Thymus (tissue), 11 donors: ENCODE measurements around the gene NDUFV1. TPM values are rescaled to one million over a fixed set of nuclear protein-coding genes. Genes with fewer than 3 reads are reported as not detected.
A peak's percentile ranks its signal among the peaks of the same experiment; 100 is the strongest.

Experiments used
- DNase-seq, 9 donors: peaks; one replicate each; pipeline ENCODE4 v3.0.0-alpha.2; 2013; ENCODE audit warnings: low spot score in 9 of 9, low read depth in 6 of 9, missing footprints in 1 of 9
- H3K27ac ChIP-seq, 2 donors: one replicate each; pipeline ENCODE4 v1.5.1; 2013; ENCODE audit warnings: control low read depth in 1 of 2, low read depth in 1 of 2, low read length in 1 of 2, mild to moderate bottlenecking in 1 of 2, moderate library complexity in 1 of 2
- H3K27me3 ChIP-seq, 2 donors: one replicate each; pipeline ENCODE4 v1.5.1; 2013; ENCODE audit warnings: low read length in 1 of 2; ENCODE audit not compliant: control insufficient read depth in 2 of 2, insufficient read depth in 1 of 2
- H3K36me3 ChIP-seq, 2 donors: one replicate each; pipeline ENCODE4 v1.5.1; 2013; ENCODE audit warnings: low read length in 1 of 2, mild to moderate bottlenecking in 1 of 2, moderate library complexity in 1 of 2; ENCODE audit not compliant: control insufficient read depth in 2 of 2, insufficient read depth in 2 of 2
- H3K4me1 ChIP-seq, 2 donors: one replicate each; pipeline ENCODE4 v1.5.1; 2013; ENCODE audit warnings: low read length in 2 of 2; ENCODE audit not compliant: control insufficient read depth in 2 of 2, insufficient read depth in 2 of 2
- H3K4me3 ChIP-seq, 2 donors: one replicate each; pipeline ENCODE4 v1.5.1; 2013; ENCODE audit warnings: low read length in 2 of 2, control low read depth in 1 of 2, mild to moderate bottlenecking in 1 of 2
- H3K9me3 ChIP-seq, 2 donors: one replicate each; pipeline ENCODE4 v1.5.1; 2013; ENCODE audit warnings: low read length in 1 of 2, mild to moderate bottlenecking in 1 of 2; ENCODE audit not compliant: control insufficient read depth in 2 of 2, insufficient read depth in 1 of 2
- WGBS: extraction: QIAGEN DNeasy Blood & Tissue Kit; methylation state at CpG from one replicate; pipeline ENCODE4 v1.1.7; 2013; 5-methylcytosine and 5-hydroxymethylcytosine counted together
- polyA plus RNA-seq: library from polyadenylated mRNA; stranded (reverse); fragments of 200-250 nt; gene quantifications from one replicate; pipeline ENCODE4 v1.2.3, GENCODE V29; 2013
- total RNA-seq: library from RNA; stranded (reverse); fragments of 120-200 nt; gene quantifications from one replicate; pipeline ENCODE4 v1.2.4, GENCODE V29; 2013
- donor health status: healthy.

The NDUFV1 gene
- total and polyA plus RNA-seq, 2 donors: 126 to 207 TPM

DNA sequence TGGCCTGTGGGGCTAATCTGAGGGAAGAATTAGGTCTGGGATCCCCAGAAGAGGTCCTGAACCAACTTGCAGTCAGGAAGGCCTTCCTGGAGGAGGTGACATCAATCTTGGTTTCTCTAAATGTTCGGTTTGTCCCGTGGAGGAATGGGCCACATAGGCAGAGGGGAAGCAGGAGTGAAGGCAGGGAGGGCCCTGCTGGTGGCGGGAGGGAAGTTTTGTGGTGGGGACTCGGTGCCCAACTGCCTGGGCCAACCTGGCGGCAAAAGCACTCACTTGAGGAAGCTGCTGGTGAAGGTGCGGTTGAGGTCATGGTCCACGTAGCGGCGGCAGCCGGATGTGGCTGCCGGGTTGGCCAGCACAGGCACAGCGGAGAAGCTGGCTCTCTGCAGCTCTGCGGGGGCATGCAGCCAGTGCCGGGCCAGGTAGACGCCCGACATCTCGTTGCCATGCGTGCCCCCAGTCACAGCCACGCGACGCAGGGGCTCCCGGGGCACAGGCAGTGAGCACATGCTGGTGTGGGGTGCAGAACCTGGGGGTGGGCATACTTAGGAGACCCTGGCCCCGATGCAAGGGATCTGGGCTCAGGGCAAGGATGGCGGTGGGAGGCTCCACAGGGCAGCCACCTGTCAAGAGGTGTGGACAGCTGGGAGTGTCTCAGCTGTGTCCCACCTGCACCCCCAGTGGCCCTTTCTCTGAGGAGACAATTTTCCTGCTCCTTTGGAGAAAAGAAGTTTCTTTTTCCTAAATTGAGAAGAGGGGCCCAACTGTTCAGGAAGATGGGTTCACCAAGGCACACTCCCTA is 40.0 kb downstream of the NDUFV1 start:
- no peak overlapping the region for H3K27ac ChIP-seq
- H3K9me3 ChIP-seq: peaks cover 0 to 18% of the 10 kb centered on the region in 2 donors
- peaks cover 0 to 13% of the 10 kb centered on the region in 2 donors for H3K27me3 ChIP-seq
- peak in 2 of 9 donors; percentile 49 to 58 for DNase-seq
- 9% methylated on average over 24 of the region's 24 CpGs for WGBS
- no peaks in the 10 kb centered on the region for H3K36me3 ChIP-seq
- H3K4me3 ChIP-seq: no peak overlapping the region
- peaks cover 26 to 62% of the 10 kb centered on the region in 2 donors for H3K4me1 ChIP-seq

DNA sequence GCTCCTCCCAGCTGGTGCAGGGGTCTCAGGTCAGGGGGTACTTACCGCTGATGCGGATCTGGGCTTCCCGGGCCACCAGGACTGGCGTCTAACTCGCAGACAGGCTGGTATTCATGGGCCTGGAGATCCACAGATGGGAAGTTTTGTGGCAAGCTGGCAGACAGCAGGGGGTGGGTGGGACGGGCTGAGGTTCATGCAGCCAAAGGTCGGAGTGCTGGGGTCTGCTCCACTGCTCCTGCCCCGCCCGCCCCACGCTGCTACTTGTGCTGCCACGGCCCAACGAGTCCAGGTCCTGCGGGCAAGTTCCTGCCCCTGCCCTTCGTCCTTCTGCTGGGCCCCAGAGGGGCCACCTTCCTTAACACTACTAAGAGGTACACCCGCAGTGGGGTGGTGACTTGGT is 40.7 kb downstream of the NDUFV1 start:
- Histone ChIP-seq H3K27me3 (peaks cover 0 to 13% of the 10 kb centered on the region in 2 donors), H3K4me1 (peaks cover 26 to 63% of the 10 kb centered on the region in 2 donors), H3K9me3 (peaks cover 0 to 18% of the 10 kb centered on the region in 2 donors), H3K4me3 (no peak overlapping the region), H3K27ac (peak overlapping the region in 1 of 2 donors; percentile 45), H3K36me3 (no peaks in the 10 kb centered on the region)
- DNase-seq: no peak
- WGBS: 40% methylated on average over 15 of the region's 15 CpGs

DNA sequence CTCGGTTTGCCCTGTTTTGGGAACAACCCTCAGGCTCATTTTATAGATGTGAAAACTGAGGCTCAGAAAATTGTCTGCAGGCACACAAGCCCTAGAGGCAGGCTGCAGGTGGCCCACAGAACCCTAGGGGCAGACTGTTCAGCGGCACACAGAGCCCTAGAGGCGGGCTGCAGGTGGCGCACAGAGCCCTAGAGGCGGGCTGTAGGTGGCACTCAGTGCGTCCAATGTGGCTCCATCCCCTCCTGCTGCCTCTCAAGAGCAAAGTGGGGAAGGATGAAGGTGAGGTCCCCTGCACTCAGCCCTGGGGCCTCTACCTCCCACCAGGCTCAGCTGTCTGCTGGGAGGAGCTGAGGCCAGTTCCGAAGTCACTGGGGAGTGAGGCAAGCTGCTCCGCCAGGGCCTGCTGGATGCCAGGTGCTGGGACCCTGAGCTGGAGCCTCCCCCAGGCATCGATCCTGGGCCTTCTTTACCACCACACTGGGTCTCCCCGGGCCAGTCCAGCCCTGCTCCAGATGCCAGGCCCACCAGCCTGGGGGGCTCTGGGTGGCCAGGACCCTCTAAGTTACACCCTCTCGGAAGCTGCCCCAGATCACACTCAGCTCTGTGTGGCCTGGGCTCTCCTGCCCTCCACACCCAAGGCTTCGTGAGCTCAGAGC is 41.5 kb downstream of the NDUFV1 start:
- no peak overlapping the region for H3K4me3 ChIP-seq
- DNase-seq: peak in 6 of 9 donors; percentile 52 to 87 (median 70)
- H3K27ac ChIP-seq: peak overlapping the region in 1 of 2 donors; percentile 82
- no peaks in the 10 kb centered on the region for H3K36me3 ChIP-seq
- WGBS: 26% methylated on average over 12 of the region's 12 CpGs
- peaks cover 0 to 18% of the 10 kb centered on the region in 2 donors for H3K9me3 ChIP-seq
- peaks cover 26 to 64% of the 10 kb centered on the region in 2 donors for H3K4me1 ChIP-seq
- peaks cover 0 to 13% of the 10 kb centered on the region in 2 donors for H3K27me3 ChIP-seq

DNA sequence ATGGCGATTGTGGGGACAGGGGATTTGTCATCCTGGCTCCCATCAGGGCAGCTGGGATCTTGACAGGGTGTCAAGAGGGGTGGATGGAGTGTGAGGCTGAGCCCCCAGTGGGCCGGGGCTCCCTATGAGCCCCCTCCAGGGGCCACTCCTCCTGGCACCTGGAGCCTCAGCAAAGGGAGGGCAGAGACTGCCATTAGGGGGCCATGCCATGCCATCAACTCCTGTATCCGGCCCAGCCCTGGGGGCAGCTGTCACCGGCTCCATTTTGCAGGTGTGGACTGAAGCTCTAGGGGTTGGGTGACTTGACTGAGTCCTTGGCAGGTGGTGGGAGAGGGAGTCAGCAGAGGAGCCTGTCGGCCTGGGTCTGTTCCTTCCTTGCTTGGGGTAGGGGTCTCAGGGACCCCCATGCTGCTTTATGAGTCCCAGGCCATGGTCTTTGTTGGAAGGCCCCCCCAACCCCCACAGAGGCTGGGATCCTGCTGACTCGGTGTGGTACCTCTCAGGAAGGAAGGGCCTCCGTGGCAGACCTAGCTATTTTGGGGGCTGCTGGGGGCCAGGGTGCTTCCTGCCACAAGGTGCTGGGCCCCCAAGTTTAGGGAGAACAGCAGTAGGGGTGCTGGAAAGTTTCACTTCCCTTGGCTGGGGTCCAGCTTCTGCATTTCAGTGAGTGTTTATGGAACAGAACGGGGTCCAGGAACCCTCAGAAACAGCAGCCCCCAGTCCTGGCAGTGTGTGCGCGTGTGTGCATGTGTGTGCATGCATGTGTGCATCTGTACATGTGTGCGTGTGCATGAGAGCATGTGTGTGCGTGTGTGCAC is 42.3 kb downstream of the NDUFV1 start:
- peak in 3 of 9 donors; percentile 27 to 66 (median 39) for DNase-seq

DNA sequence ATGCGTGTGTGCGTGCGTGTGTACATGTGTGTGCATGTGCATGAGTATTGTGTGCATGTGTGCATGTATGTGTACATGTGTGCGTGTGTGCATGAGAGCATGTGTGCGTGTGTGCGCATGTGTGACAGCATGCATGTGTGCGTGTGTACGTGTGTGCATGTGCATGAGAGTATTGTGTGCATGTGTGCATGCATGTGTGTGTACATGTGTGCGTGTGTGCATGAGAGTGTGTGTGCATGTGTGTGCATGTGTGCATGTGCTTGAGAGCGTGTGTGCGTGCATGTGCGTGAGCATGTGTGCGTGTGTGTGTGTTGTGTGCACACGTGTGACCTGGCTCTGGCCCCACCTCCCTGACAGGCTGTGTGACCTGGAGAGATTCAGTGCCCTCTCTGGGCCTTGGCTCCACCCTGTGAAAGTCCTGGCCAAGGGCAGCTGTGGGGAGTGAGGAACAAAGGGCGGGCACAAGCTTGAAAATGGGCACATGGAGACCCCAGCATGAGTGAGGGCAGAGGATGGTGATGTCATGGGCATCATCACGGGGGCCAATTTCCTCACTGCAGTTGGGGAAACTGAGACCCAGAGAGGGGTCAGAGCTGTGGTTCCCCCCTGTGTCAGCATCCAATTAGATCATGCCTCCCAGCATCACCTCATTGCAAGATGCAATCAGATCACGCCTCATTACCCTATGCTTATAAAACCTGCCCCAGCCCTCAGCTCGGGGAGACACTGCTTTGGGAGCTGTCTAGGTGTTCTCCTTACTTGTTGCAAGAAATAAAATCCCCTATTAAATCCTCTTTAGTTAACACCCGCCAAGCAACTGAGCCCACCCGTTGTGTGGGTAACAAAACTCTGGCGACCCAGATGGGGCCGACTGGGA is 43.1 kb downstream of the NDUFV1 start:
- H3K36me3 ChIP-seq: no peaks in the 10 kb centered on the region
- H3K9me3 ChIP-seq: peaks cover 0 to 5% of the 10 kb centered on the region in 2 donors
- H3K27me3 ChIP-seq: peaks cover 0 to 13% of the 10 kb centered on the region in 2 donors
- H3K4me1 ChIP-seq: peaks cover 26 to 60% of the 10 kb centered on the region in 2 donors
- peak overlapping the region in 1 of 2 donors; percentile 29 for H3K4me3 ChIP-seq
- no peak for DNase-seq
- H3K27ac ChIP-seq: no peak overlapping the region
- WGBS: 85% methylated on average over 22 of the region's 22 CpGs

More for the DNA sequence above, 42.3 kb downstream of the NDUFV1 start:
- peaks cover 0 to 13% of the 10 kb centered on the region in 2 donors for H3K27me3 ChIP-seq
- peaks cover 26 to 64% of the 10 kb centered on the region in 2 donors for H3K4me1 ChIP-seq
- H3K9me3 ChIP-seq: peaks cover 0 to 13% of the 10 kb centered on the region in 2 donors
- WGBS: 22% methylated on average over 12 of the region's 12 CpGs
- no peaks in the 10 kb centered on the region for H3K36me3 ChIP-seq
- H3K4me3 ChIP-seq: no peak overlapping the region
- peak overlapping the region in 1 of 2 donors; percentile 82 for H3K27ac ChIP-seq

DNA sequence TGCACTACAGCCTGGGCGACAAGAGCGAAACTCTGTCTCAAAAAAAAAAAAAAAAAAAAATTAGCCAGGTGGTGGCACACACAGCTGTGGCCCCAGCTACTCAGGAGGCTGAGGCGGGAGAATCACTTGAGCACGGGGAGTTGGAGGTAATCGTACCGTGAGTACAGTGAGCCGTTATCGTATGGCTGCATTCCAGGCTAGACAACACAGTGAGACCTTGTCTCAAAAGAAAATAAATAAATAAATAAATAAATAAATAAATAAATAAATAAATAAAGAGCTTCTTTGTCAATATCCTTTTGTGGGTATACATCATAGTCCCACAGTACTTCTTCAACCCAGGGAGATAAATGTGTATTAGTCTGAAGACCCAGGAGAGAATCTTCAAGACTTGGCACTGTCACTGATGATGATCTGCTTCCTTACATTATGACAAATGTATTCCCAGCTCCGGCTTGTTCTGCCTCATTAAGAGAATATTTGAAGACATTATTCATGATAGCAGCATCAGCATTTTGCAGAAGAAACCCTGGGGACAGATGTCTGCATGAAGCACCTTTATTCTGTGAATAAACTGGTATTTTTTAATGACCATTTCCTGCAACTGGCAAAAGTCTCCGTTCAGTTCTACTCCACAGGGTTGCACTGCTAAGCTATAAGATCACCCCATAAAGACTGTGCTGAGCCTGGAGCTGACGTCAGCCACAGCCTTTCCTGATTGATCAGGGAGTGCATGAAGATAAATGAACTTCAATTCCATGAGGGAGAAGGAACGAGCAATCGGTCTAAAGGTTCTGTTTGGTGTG is 45.4 kb downstream of the NDUFV1 start:
- Histone ChIP-seq H3K9me3 (peaks cover 0 to 16% of the 10 kb centered on the region in 2 donors), H3K27me3 (peaks cover 0 to 7% of the 10 kb centered on the region in 2 donors), H3K27ac (no peak overlapping the region), H3K4me3 (no peak overlapping the region), H3K4me1 (peaks cover 16 to 37% of the 10 kb centered on the region in 2 donors), H3K36me3 (no peaks in the 10 kb centered on the region)
- 71% methylated on average over 13 of the region's 13 CpGs for WGBS
- no peak for DNase-seq

DNA sequence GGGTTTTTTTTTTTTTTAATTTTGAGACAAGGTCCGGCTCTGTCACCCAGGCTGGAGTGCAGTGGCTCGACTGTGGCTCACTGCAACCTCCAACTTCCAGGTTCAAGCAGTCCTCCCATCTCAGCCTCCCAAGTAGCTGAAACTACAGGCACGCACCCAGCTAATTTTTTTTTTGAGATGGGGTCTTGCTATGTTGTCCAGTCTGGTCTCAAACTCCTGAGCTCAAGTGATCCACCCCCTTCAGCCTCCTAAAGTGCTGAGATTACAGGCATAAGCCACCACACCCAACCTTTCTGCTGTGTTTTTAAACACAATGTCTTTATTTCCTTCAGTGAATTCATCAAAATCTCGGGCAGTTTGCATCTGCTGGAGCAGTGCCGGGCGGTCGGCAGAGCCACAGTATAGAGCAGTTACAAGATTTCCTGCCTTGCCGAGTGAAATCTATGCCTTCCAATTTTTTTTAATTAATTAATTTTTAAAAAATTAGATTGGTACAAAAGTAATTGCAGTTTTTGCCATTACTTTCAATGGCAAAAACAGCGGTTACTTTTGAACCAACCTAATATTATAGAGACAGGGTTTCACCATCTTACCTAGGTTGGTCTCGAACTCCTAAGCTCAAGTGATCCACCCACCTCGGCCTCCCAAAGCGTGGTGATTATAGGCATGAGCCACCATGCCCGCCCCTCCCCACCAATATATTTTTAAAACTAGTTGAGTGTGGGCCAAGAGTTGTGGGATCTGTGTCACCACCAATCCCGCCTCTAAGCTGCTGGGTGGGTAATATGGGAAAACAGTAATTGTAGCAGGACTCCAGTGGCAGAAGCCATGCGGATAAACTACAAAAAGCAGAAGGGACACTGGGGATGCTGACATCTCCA is 46.5 kb downstream of the NDUFV1 start:
- Histone ChIP-seq H3K27me3 (no peaks in the 10 kb centered on the region), H3K4me3 (no peak overlapping the region), H3K9me3 (peaks cover 0 to 16% of the 10 kb centered on the region in 2 donors), H3K27ac (no peak overlapping the region), H3K4me1 (peaks cover 6 to 27% of the 10 kb centered on the region in 2 donors), H3K36me3 (no peaks in the 10 kb centered on the region)
- DNase-seq: no peak
- 90% methylated on average over 15 of the region's 15 CpGs for WGBS
